ENCODE measurements around the gene RPL6. TPM values are rescaled to one million over a fixed set of nuclear protein-coding genes. Genes with fewer than 3 reads are reported as not detected.

The RPL6 gene
- total RNA-seq, 1 donor from 2014 or later: 1,628 TPM

Other genes starting within 250 kb of the RPL6 start
- 75.4 to 89.8 TPM (median 77.3 TPM) in 3 replicates for gene HECTD4, start 27.2 kb downstream of the RPL6 start, total RNA-seq
- gene PTPN11, start 9.3 kb upstream of the RPL6 start, total RNA-seq: 75.6 to 86.3 TPM (median 81.1 TPM) in 3 replicates